Motor neuron (in vitro differentiated cells): ENCODE data around the gene WDR3. TPM values are rescaled to one million over a fixed set of nuclear protein-coding genes. Genes with fewer than 3 reads are reported as not detected.

Experiments used
- ATAC-seq, 8 experiments: fragments of 200-7000 bp; cut with Tn5 transposase; replicated peaks in 6 of 8; 2 replicates each; pipeline ENCODE4 v1.8.0; 2021; ENCODE audit warnings: mild to moderate bottlenecking in 8 of 8, moderate library complexity in 8 of 8
- H3K27ac ChIP-seq, 2 donors: fragments of 250-450 bp; sonication (Bioruptor Pico); 2 replicates each; pipeline ENCODE4 v1.9.0; 2021; ENCODE audit warnings: antibody characterized with exemption in 2 of 2, mild to moderate bottlenecking in 2 of 2, moderate library complexity in 1 of 2
- H3K4me1 ChIP-seq, 2 donors: fragments of 250-450 bp; sonication (Bioruptor Pico); replicated peaks in 1 of 2; 2 replicates each; pipeline ENCODE4 v1.6.1; 2021; ENCODE audit warnings: antibody characterized with exemption in 2 of 2, mild to moderate bottlenecking in 2 of 2, moderate library complexity in 1 of 2
- H3K4me3 ChIP-seq, 5 donors: fragments of 250-450 bp; sonication (Bioruptor Pico); 2 replicates each; pipeline ENCODE4 v1.9.0; 2021; ENCODE audit warnings: antibody characterized with exemption in 5 of 5, mild to moderate bottlenecking in 5 of 5, moderate library complexity in 4 of 5
- WGBS, 10 experiments: fragments of 450-650 bp; shearing (Covaris generic); methylation state at CpG; one replicate each; pipeline ENCODE4 v1.0.0; 2022; 5-methylcytosine and 5-hydroxymethylcytosine counted together
- in situ Hi-C, 9 experiments: fragments of 400-800 bp; cut with MboI; loops; one replicate each; pipeline ENCODE4 v1.15.0; 2021; ENCODE audit warnings: low sequenced_read_pairs in 9 of 9, low pct_unique_long_range_greater_than_20kb in 2 of 9; ENCODE audit not compliant: unreplicated experiment in 9 of 9
- total RNA-seq, 8 experiments: library from RNA; unstranded; fragments of 300-600 nt; gene quantifications; 2 replicates each; pipeline versions ENCODE4 v1.2.3 to v1.2.4, GENCODE V29; 2022

Gene WDR3
- total RNA-seq: 10 to 100 TPM; 14.6 to 53.8 (median 29.8) TPM

GRCh38 chr1:117929343-117930172, at the start of gene WDR3, which contains the start of gene GDAP2:
TSS of gene WDR3 (plus strand) at chr1:117929739. CDS start at chr1:117933320, 3,581 bp downstream.
TSS of gene GDAP2 (minus strand) at chr1:117929621. CDS start at chr1:117920357, 9,264 bp downstream.
- 0 to 2% (median 0%) methylated on average over 1 to 31 of the region's 64 CpGs; no CpG with 5 or more reads in 2 of the 10 experiments for WGBS, 10 experiments
- Histone ChIP-seq H3K4me3 (peak within 1 kb of the TSS; percentile 69 to 93 (median 84)), H3K4me1 (peaks cover 14 to 28% of the 10 kb centered on the region in 2 donors), H3K27ac (peak within 1 kb of the TSS; percentile 74 to 85)
- ATAC-seq: peak; percentile 84 to 95 (median 93)
- in situ Hi-C loops: no loop called here

GRCh38 chr1:117883616-117884015, 45.9 kb upstream of the WDR3 start:
- H3K4me1 ChIP-seq: no peaks in the 10 kb centered on the region
- no peak for ATAC-seq
- in situ Hi-C loops: loop anchor here in 1 of 9 experiments (25.0 kb wide), 1 partner anchor 371 kb away; no protein-coding TSS in a partner anchor
- WGBS, 10 experiments: 88 to 100% (median 100%) methylated on average over 1 of the region's 1 CpG; no CpG with 5 or more reads in 1 of the 10 experiments
- no peak overlapping the region for H3K4me3 ChIP-seq
- H3K27ac ChIP-seq: no peak overlapping the region

GRCh38 chr1:117886101-117886795, 43.3 kb upstream of the WDR3 start:
- no peak for ATAC-seq
- H3K27ac ChIP-seq: no peak overlapping the region
- no peak overlapping the region for H3K4me3 ChIP-seq
- in situ Hi-C loops: loop anchor here in 1 of 9 experiments (25.0 kb wide), 1 partner anchor 374 kb away; no protein-coding TSS in a partner anchor
- no peaks in the 10 kb centered on the region for H3K4me1 ChIP-seq
- WGBS, 10 experiments: 0 to 100% (median 87%) methylated on average over 1 to 2 of the region's 2 CpGs

GRCh38 chr1:117890452-117890851, 39.1 kb upstream of the WDR3 start:
- 90 to 100% (median 94%) methylated on average over 1 to 2 of the region's 2 CpGs for WGBS, 10 experiments
- H3K4me3 ChIP-seq: no peak overlapping the region
- no peak overlapping the region for H3K27ac ChIP-seq
- no peak for ATAC-seq
- in situ Hi-C loops: loop anchor here in 1 of 9 experiments (25.0 kb wide), 1 partner anchor 378 kb away; no protein-coding TSS in a partner anchor
- no peaks in the 10 kb centered on the region for H3K4me1 ChIP-seq

GRCh38 chr1:117892512-117892911, 37.0 kb upstream of the WDR3 start:
- no peaks in the 10 kb centered on the region for H3K4me1 ChIP-seq
- 17 to 100% (median 89%) methylated on average over 1 to 2 of the region's 2 CpGs for WGBS, 10 experiments
- in situ Hi-C loops: loop anchor here in 1 of 9 experiments (25.0 kb wide), 1 partner anchor 380 kb away; no protein-coding TSS in a partner anchor
- H3K27ac ChIP-seq: no peak overlapping the region
- no peak for ATAC-seq
- no peak overlapping the region for H3K4me3 ChIP-seq

GRCh38 chr1:117894078-117894477, 35.5 kb upstream of the WDR3 start:
- Histone ChIP-seq H3K4me1 (no peaks in the 10 kb centered on the region), H3K4me3 (no peak overlapping the region), H3K27ac (no peak overlapping the region)
- 83 to 100% (median 100%) methylated on average over 1 of the region's 1 CpG; no CpG with 5 or more reads in 1 of the 10 experiments for whole genome bisulfite sequencing, 10 experiments
- ATAC-seq: no peak
- in situ Hi-C loops: loop anchor here in 1 of 9 experiments (25.0 kb wide), 1 partner anchor 382 kb away; no protein-coding TSS in a partner anchor

GRCh38 chr1:117895482-117896114, 33.9 kb upstream of the WDR3 start:
- Histone ChIP-seq H3K27ac (no peak overlapping the region), H3K4me3 (no peak overlapping the region), H3K4me1 (no peaks in the 10 kb centered on the region)
- ATAC-seq: peak; percentile 39 to 71 (median 58)
- in situ Hi-C loops: loop anchor here in 1 of 9 experiments (25.0 kb wide), 1 partner anchor 383 kb away; no protein-coding TSS in a partner anchor
- WGBS, 10 experiments: 0 to 40% (median 29%) methylated on average over 1 to 4 of the region's 4 CpGs; no CpG with 5 or more reads in 1 of the 10 experiments

GRCh38 chr1:117897551-117897950, 32.0 kb upstream of the WDR3 start:
- no peak for ATAC-seq
- in situ Hi-C loops: loop anchor here in 1 of 9 experiments (25.0 kb wide), 1 partner anchor 385 kb away; no protein-coding TSS in a partner anchor
- Histone ChIP-seq H3K4me1 (no peaks in the 10 kb centered on the region), H3K27ac (no peak overlapping the region), H3K4me3 (no peak overlapping the region)
- 47 to 100% (median 70%) methylated on average over 1 to 4 of the region's 4 CpGs for WGBS, 10 experiments

GRCh38 chr1:117899801-117900200, 29.7 kb upstream of the WDR3 start:
- Histone ChIP-seq H3K27ac (no peak overlapping the region), H3K4me3 (no peak overlapping the region), H3K4me1 (no peaks in the 10 kb centered on the region)
- ATAC-seq: no peak
- WGBS, 10 experiments: 20 to 100% (median 88%) methylated on average over 1 of the region's 1 CpG; no CpG with 5 or more reads in 2 of the 10 experiments
- in situ Hi-C loops: loop anchor here in 3 of 9 experiments (25.0 kb wide), 2 partner anchors 388 to 838 kb away; partner anchors contain the start of gene TTF2 (in 1 of the 3)

GRCh38 chr1:117902944-117903343, 26.6 kb upstream of the WDR3 start:
- in situ Hi-C loops: loop anchor here in 2 of 9 experiments (25.0 kb wide), 2 partner anchors 391 to 841 kb away; partner anchors contain the start of gene TTF2 (in 1 of the 2)
- H3K4me3 ChIP-seq: no peak overlapping the region
- no peak for ATAC-seq
- no peak overlapping the region for H3K27ac ChIP-seq
- no peaks in the 10 kb centered on the region for H3K4me1 ChIP-seq
- WGBS, 10 experiments: 89 to 100% (median 97%) methylated on average over 4 of the region's 4 CpGs

- 80 to 100% (median 93%) methylated on average over 1 to 3 of the region's 3 CpGs for WGBS, 10 experiments
- Histone ChIP-seq H3K4me3 (no peak overlapping the region), H3K4me1 (no peaks in the 10 kb centered on the region), H3K27ac (no peak overlapping the region)
- ATAC-seq: no peak
- in situ Hi-C loops: loop anchor here in 2 of 9 experiments (25.0 kb wide), 2 partner anchors 392 to 842 kb away; partner anchors contain the start of gene TTF2 (in 1 of the 2)
Measured at GRCh38 chr1:117904485-117904884, 25.1 kb upstream of the WDR3 start.

GRCh38 chr1:117905019-117905418, 24.5 kb upstream of the WDR3 start:
- Histone ChIP-seq H3K4me1 (no peaks in the 10 kb centered on the region), H3K27ac (no peak overlapping the region), H3K4me3 (no peak overlapping the region)
- in situ Hi-C loops: loop anchor here in 2 of 9 experiments (25.0 kb wide), 2 partner anchors 393 to 843 kb away; partner anchors contain the start of gene TTF2 (in 1 of the 2)
- WGBS, 10 experiments: 81 to 100% (median 100%) methylated on average over 1 to 2 of the region's 2 CpGs; no CpG with 5 or more reads in 1 of the 10 experiments
- no peak for ATAC-seq
